ENCODE results near the gene SOCS4.

Gene SOCS4

DNA sequence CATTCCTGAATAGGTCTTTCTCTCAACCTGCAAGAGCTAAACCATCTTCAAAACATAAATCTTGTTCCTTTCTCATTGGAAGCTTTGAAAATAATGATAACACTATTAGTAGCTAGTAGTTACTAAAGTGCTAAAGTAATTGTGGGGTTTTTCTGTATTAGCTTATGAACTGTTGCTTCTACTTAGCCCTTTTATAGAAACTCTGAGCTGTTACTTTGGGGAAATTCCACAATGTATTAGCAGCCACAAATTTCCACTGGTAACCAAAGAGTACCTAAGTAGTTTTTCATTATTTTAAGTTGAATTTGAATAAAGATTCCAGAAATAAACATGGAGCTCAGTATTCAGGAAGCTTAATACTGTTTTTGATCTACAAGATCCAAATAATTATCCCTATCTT, 18.1 kb downstream of the SOCS4 start:
- no peaks in the 10 kb centered on the region for H3K9me3 ChIP-seq
- H3K27me3 ChIP-seq: no peaks in the 10 kb centered on the region
- H3K36me3 ChIP-seq: peaks cover 13 to 17% (median 15%) of the 10 kb centered on the region in 3 donors
- H3K27ac ChIP-seq: no peak overlapping the region
- H3K4me1 ChIP-seq: no peaks in the 10 kb centered on the region
- intact Hi-C loops (cut with DNase I; ENCODE audit: low total_unique reads): no loop called here
- TF ChIP-seq, protein P1, sequence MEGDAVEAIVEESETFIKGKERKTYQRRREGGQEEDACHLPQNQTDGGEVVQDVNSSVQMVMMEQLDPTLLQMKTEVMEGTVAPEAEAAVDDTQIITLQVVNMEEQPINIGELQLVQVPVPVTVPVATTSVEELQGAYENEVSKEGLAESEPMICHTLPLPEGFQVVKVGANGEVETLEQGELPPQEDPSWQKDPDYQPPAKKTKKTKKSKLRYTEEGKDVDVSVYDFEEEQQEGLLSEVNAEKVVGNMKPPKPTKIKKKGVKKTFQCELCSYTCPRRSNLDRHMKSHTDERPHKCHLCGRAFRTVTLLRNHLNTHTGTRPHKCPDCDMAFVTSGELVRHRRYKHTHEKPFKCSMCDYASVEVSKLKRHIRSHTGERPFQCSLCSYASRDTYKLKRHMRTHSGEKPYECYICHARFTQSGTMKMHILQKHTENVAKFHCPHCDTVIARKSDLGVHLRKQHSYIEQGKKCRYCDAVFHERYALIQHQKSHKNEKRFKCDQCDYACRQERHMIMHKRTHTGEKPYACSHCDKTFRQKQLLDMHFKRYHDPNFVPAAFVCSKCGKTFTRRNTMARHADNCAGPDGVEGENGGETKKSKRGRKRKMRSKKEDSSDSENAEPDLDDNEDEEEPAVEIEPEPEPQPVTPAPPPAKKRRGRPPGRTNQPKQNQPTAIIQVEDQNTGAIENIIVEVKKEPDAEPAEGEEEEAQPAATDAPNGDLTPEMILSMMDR (IDR thresholded peaks at IDR 0.05): no peak
- no peak overlapping the region for H3K4me3 ChIP-seq
- DNase-seq: no peak

DNA sequence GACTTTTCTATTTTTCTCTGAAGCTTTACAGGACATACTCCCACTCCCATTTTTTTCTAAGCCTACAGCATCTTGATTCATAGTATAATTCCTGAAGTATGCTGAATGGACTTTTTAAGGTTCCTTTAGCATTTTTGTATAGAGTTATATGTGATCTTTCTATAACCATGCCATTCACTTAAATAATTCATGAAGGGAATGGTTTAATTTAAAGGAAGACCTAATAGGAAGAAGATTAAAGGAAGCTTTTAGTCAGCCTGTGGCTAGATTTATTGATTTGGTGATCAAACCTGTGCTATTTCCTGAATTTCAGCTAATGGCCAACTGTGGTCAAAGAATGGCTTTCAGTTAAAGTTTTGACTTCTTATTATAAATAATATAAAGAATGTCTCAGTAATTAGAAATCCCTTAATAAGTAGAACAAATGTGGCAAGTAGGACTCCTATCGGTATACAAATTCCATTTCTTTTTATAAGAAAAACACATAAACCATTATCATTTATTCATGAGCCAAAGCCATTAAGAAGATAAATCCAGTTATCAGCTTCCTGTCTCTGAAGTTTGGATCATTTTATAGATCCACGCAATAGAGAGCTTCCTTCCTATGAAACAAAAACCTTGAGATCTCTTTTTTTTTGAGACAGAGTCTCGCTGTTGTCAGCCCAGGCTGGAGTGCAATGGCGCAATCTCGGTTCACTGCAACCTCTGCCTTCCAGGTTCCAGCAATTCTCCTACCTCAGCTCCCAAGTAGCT, 20.4 kb downstream of the SOCS4 start:
- intact Hi-C loops (cut with DNase I; ENCODE audit: low total_unique reads): no loop called here
- H3K9me3 ChIP-seq: no peaks in the 10 kb centered on the region
- H3K4me1 ChIP-seq: peaks cover 0 to 9% (median 2%) of the 10 kb centered on the region in 4 donors
- no peak overlapping the region for H3K27ac ChIP-seq
- TF ChIP-seq, protein P1 (IDR thresholded peaks at IDR 0.05): no peak
- H3K27me3 ChIP-seq: no peaks in the 10 kb centered on the region
- no peak overlapping the region for H3K4me3 ChIP-seq
- DNase-seq: no peak
- H3K36me3 ChIP-seq: peaks cover 13 to 17% (median 15%) of the 10 kb centered on the region in 3 donors

GRCh38 chr14:55048900-55049436, 21.9 kb downstream of the SOCS4 start:
- H3K36me3 ChIP-seq: peaks cover 1 to 5% (median 3%) of the 10 kb centered on the region in 3 donors
- H3K9me3 ChIP-seq: no peaks in the 10 kb centered on the region
- no peak overlapping the region for H3K4me3 ChIP-seq
- TF ChIP-seq, protein P1 (IDR thresholded peaks at IDR 0.05): no peak
- H3K27me3 ChIP-seq: no peaks in the 10 kb centered on the region
- no peak overlapping the region for H3K27ac ChIP-seq
- intact Hi-C loops (cut with DNase I; ENCODE audit: low total_unique reads): no loop called here
- peaks cover 0 to 24% (median 10%) of the 10 kb centered on the region in 4 donors for H3K4me1 ChIP-seq
- DNase-seq: no peak

DNA sequence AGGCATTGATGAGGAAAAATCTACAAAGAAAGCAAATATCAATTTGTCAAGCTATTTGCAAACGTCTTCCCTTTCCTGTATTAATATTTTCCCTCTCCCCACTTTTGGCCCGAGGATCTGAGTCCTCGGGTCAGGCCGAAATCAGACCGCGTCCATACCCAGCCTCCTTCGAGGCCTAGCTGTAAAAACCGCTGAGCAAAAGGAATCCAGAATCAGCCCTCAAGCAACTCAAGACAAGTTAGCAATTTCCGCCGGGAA, 24.1 kb downstream of the SOCS4 start:
- H3K36me3 ChIP-seq: peaks cover 0 to 7% (median 0%) of the 10 kb centered on the region in 3 donors
- intact Hi-C loops (cut with DNase I; ENCODE audit: low total_unique reads): no loop called here
- H3K4me3 ChIP-seq: peak overlapping the region; percentile 91 to 94
- H3K27ac ChIP-seq: peak overlapping the region; percentile 99 to 100
- no peaks in the 10 kb centered on the region for H3K27me3 ChIP-seq
- TF ChIP-seq, protein P1 (IDR thresholded peaks at IDR 0.05): no peak
- no peak for DNase-seq
- no peaks in the 10 kb centered on the region for H3K9me3 ChIP-seq
- peaks cover 0 to 45% (median 16%) of the 10 kb centered on the region in 4 donors for H3K4me1 ChIP-seq

DNA sequence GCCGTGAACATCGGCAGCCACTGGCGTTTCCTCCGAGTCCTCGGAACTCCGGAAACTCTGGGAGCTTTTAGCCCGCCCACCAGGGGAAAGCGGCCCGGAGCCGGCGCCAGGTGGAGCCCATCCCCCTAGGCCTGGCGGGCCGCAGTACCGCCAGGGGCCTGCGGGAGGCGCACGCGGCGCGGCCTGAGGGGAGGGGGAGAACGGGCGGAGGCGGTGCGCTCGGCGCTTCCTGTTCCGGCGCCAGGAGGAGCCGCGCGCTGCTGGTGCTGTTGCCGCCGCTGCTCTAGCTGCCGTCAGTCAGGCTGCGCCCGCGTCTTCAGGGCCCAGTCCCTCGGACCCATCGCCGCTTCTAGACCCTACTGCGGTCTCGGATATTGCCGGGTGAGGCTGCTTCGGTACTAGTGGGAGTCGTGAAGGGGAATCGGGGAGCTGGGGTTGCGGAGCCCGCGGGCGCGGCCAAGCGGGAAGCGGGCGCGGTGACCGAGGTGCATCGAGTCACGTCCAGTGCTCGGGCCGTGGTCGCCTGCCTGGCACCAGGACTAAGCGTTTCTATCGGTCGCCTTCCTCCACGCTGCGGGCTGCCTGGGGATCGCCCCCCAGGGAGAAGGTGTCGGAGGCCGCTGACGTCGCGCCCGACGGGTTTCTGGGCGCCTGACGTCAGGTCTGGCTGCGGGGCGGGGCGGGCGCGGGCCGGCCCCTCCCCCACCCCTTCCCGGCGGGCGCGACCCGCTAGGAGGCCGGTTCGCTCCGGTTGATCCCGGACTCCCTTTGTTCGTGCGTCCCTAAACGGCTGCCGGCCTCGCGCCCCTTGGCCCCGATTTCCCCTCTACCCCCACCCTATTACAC, 24.6 kb downstream of the SOCS4 start, which contains the start of gene MAPK1IP1L:
Gene MAPK1IP1L (plus strand): TSS at position 225 of the 846 bp plus-strand sequence. CDS start 10,037 bp downstream, outside the sequence.
- Histone ChIP-seq H3K36me3 (peaks cover 0 to 7% (median 0%) of the 10 kb centered on the region in 3 donors), H3K9me3 (no peaks in the 10 kb centered on the region), H3K4me3 (peak within 1 kb of the TSS; percentile 91 to 94), H3K27ac (peak within 1 kb of the TSS; percentile 99 to 100), H3K27me3 (no peaks in the 10 kb centered on the region), H3K4me1 (peaks cover 0 to 50% (median 16%) of the 10 kb centered on the region in 4 donors)
- DNase-seq: peak; percentile 83 to 96
- intact Hi-C loops (cut with DNase I; ENCODE audit: low total_unique reads): no loop called here
- TF ChIP-seq, protein P1 (IDR thresholded peaks at IDR 0.05): peak; percentile 100

All from tibial artery (tissue), 4 donors.